Lower leg skin (tissue), 3 donors: ENCODE data around the gene ARHGAP28.

Source experiments
- CTCF ChIP-seq, 3 donors: fragments of 450-650 bp; IDR thresholded peaks; one replicate each; pipeline ENCODE4 v1.5.1; 2016; ENCODE audit warnings: antibody characterized with exemption in 3 of 3, mild to moderate bottlenecking in 3 of 3, moderate library complexity in 2 of 3
- POLR2A ChIP-seq, 2 donors: fragments of 450-650 bp; IDR thresholded peaks; one replicate each; pipeline ENCODE4 v1.6.1; 2016 to 2017; ENCODE audit warnings: antibody characterized with exemption in 2 of 2, mild to moderate bottlenecking in 1 of 2, moderate library complexity in 1 of 2

- TF ChIP-seq CTCF (IDR thresholded peaks at IDR 0.05) (no peak), POLR2A (IDR thresholded peaks at IDR 0.05) (no peak)
Observed at GRCh38 chr18:6747646-6748045, 18.1 kb downstream of the ARHGAP28 start.
